NCI-H1048 (cell line): ENCODE measurements around the gene TGIF2.
"Not testable (repeated sequence)": the region's sequence is repeated elsewhere in the genome, so short reads cannot be mapped to it uniquely, and the experiment has no call there.

ENCODE experiments used
- DNase-seq: peaks from one replicate; lab custom pipeline; 2025; lab: John Stamatoyannopoulos, UW

Gene TGIF2

GRCh38 chr20:36579996-36580545 lies 6.7 kb downstream of the TGIF2 start:
- DNase-seq, result no peak

GRCh38 chr20:36582322-36582721 lies 8.9 kb downstream of the TGIF2 start:
- no peak for DNase-seq

GRCh38 chr20:36582821-36583220 lies 9.4 kb downstream of the TGIF2 start:
- DNase-seq, result no peak

GRCh38 chr20:36584018-36584481 lies 10.7 kb downstream of the TGIF2 start:
- DNase-seq, result no peak

- no peak for DNase-seq
These were observed 12.2 kb downstream of the TGIF2 start for GRCh38 chr20:36585410-36586125.

- no peak for DNase-seq
These were observed 14.1 kb downstream of the TGIF2 start for GRCh38 chr20:36587388-36588070.

- no peak for DNase-seq
These were observed 17.9 kb downstream of the TGIF2 start for GRCh38 chr20:36591281-36591680.

- no peak for DNase-seq
These were observed 18.7 kb downstream of the TGIF2 start for GRCh38 chr20:36591854-36592641.

GRCh38 chr20:36593347-36593929 lies 20.0 kb downstream of the TGIF2 start:
- no peak for DNase-seq

GRCh38 chr20:36599912-36600345 lies 26.5 kb downstream of the TGIF2 start:
- no peak for DNase-seq

- no peak for DNase-seq
These were observed 28.1 kb downstream of the TGIF2 start for GRCh38 chr20:36601540-36601939.

- no peak for DNase-seq
These were observed 31.6 kb downstream of the TGIF2 start for GRCh38 chr20:36604952-36605398.

- DNase-seq, result peak; percentile 90
These were observed 32.2 kb downstream of the TGIF2 start, which contains the start of gene RAB5IF for GRCh38 chr20:36605399-36606157. RAB5IF (plus strand) TSS chr20:36605779; CDS start chr20:36605952, 173 bp downstream.

- DNase-seq, result no peak
These were observed 33.0 kb downstream of the TGIF2 start for GRCh38 chr20:36606158-36607066.

- DNase-seq, result no peak
These were observed 34.4 kb downstream of the TGIF2 start for GRCh38 chr20:36607586-36608387.

GRCh38 chr20:36608388-36608728 lies 35.0 kb downstream of the TGIF2 start:
- not testable (repeated sequence) for DNase-seq

- DNase-seq, result no peak
These were observed 38.2 kb downstream of the TGIF2 start for GRCh38 chr20:36611625-36612024.

- DNase-seq, result no peak
These were observed 40.6 kb downstream of the TGIF2 start for GRCh38 chr20:36613974-36614373.
